ENCODE results near the gene FRRS1.

- TF ChIP-seq NR3C1 (IDR thresholded peaks at IDR 0.05), result no peak
- no peak for TF ChIP-seq RAD21 (conservative IDR thresholded peaks at IDR 0.05 in 1 of 2, IDR thresholded peaks at IDR 0.05 in 1 of 2)
- TF ChIP-seq CTCF (IDR thresholded peaks at IDR 0.05), result no peak
- TF ChIP-seq NFE2L2 (conservative IDR thresholded peaks at IDR 0.05; ENCODE audit: low read length), result no peak
- TF ChIP-seq CBX2 (IDR thresholded peaks at IDR 0.05; ENCODE audit: borderline replicate concordance, low read depth), result no peak
Observed at GRCh38 chr1:99776120-99776519, 9.7 kb upstream of the FRRS1 start.

All from A549 (cell line).